B cell (primary cell): Measurements from ENCODE around the gene RAB25. TPM values are rescaled to one million over a fixed set of nuclear protein-coding genes. Genes with fewer than 3 reads are reported as not detected.

Source experiments
- ATAC-seq: fragments of 200-7000 bp; cut with Tn5 transposase; one replicate; pipeline ENCODE4 v1.10.0; 2021; ENCODE audit warnings: low read depth, mild to moderate bottlenecking, moderate number of reproducible peaks, moderate library complexity
- CTCF ChIA-PET: fragments of 350-600 bp; sonication (Branson Sonifier 250); formaldehyde crosslinking; loops from one replicate; lab custom pipeline; 2021; ENCODE audit warnings: antibody characterized with exemption, inconsistent platforms; lab: Charles Lee
- POLR2A ChIA-PET: fragments of 350-600 bp; sonication (Branson Sonifier 250); formaldehyde crosslinking; loops from one replicate; lab custom pipeline; 2021; ENCODE audit warnings: antibody characterized with exemption; lab: Charles Lee
- DNase-seq: peaks from one replicate; pipeline ENCODE4 v3.0.0; 2013
- H2AFZ ChIP-seq: 2 replicates; pipeline ENCODE4 v1.6.1; 2012; ENCODE audit warnings: mild to moderate bottlenecking, low read depth, low read length; ENCODE audit not compliant: insufficient read depth, poor library complexity, severe bottlenecking
- H3K27ac ChIP-seq, 2 donors: 1 replicate in 1 of 2; 2 replicates in 1 of 2; pipeline ENCODE4 v1.5.1; 2012 to 2013; ENCODE audit warnings: low read length in 2 of 2, mild to moderate bottlenecking in 2 of 2, moderate library complexity in 1 of 2
- H3K27me3 ChIP-seq, 4 experiments: fragments of 200-600 bp in 1 of 4; sonication (generic) in 1 of 4; replicated peaks in 1 of 4; 1 replicate in 2 of 4; 2 replicates in 2 of 4; pipeline versions ENCODE4 v1.6.1 to v1.7.0; 2013 to 2016; ENCODE audit warnings: low read length in 3 of 4, mild to moderate bottlenecking in 2 of 4, mixed read lengths in 1 of 4, moderate library complexity in 1 of 4; ENCODE audit not compliant: insufficient read depth in 4 of 4, control insufficient read depth in 3 of 4; ENCODE audit errors: control extremely low read depth in 1 of 4
- H3K36me3 ChIP-seq, 2 experiments: replicated peaks in 1 of 2; 1 replicate in 1 of 2; 2 replicates in 1 of 2; pipeline versions ENCODE4 v1.6.1 to v1.7.1; 2013; ENCODE audit warnings: low read length in 1 of 2; ENCODE audit not compliant: insufficient read depth in 2 of 2, control insufficient read depth in 1 of 2; ENCODE audit errors: control extremely low read depth in 1 of 2, extremely low read depth in 1 of 2
- H3K4me1 ChIP-seq, 2 donors: fragments of 200-600 bp in 1 of 2; sonication (generic) in 1 of 2; 1 replicate in 1 of 2; 2 replicates in 1 of 2; pipeline versions ENCODE4 v1.5.1 to v1.6.1; 2013 to 2017; ENCODE audit warnings: low read length in 2 of 2; ENCODE audit not compliant: control insufficient read depth in 2 of 2, insufficient read depth in 2 of 2
- H3K4me2 ChIP-seq: replicated peaks from 2 replicates; pipeline ENCODE3; 2012; ENCODE audit warnings: mild to moderate bottlenecking, low read depth, low read length; ENCODE audit not compliant: poor library complexity, severe bottlenecking
- H3K4me3 ChIP-seq, 5 experiments: fragments of 200-600 bp in 1 of 5; sonication (generic) in 1 of 5; 1 replicate in 3 of 5; 2 replicates in 2 of 5; pipeline versions ENCODE4 v1.5.1 to v1.7.0; 2011 to 2016; ENCODE audit warnings: low read length in 4 of 5, mild to moderate bottlenecking in 4 of 5, low read depth in 2 of 5, control low read depth in 1 of 5, moderate library complexity in 1 of 5; ENCODE audit not compliant: insufficient read depth in 1 of 5; ENCODE audit errors: control extremely low read depth in 1 of 5, extremely low read depth in 1 of 5
- H3K79me2 ChIP-seq: fragments of 200-600 bp; sonication (generic); one replicate; pipeline ENCODE4 v1.6.0; 2016; ENCODE audit warnings: low read length; ENCODE audit not compliant: control insufficient read depth, insufficient read depth
- H3K9ac ChIP-seq: fragments of 200-600 bp; sonication (generic); 2 replicates; pipeline ENCODE4 v1.6.1; 2017; ENCODE audit warnings: mild to moderate bottlenecking, low read length, moderate library complexity
- H3K9me3 ChIP-seq, 3 donors: one replicate each; pipeline versions ENCODE4 v1.6.1 to v1.7.1; 2013; ENCODE audit warnings: low read length in 2 of 3; ENCODE audit not compliant: control insufficient read depth in 2 of 3, insufficient read depth in 1 of 3; ENCODE audit errors: control extremely low read depth in 1 of 3
- H4K20me1 ChIP-seq: 2 replicates; pipeline ENCODE4 v1.6.0; 2012; ENCODE audit warnings: mild to moderate bottlenecking, low read length; ENCODE audit not compliant: insufficient read depth, control insufficient read depth, poor library complexity, severe bottlenecking
- H3K27ac Mint-ChIP-seq: one replicate; pipeline ENCODE4 v1.8.0; 2021; ENCODE audit warnings: mixed read lengths
- H3K27me3 Mint-ChIP-seq: one replicate; pipeline ENCODE4 v1.8.0; 2021; ENCODE audit warnings: mixed read lengths
- H3K4me1 Mint-ChIP-seq: one replicate; pipeline ENCODE4 v1.8.0; 2021; ENCODE audit warnings: mixed read lengths
- H3K4me3 Mint-ChIP-seq: one replicate; pipeline ENCODE4 v1.8.0; 2021; ENCODE audit warnings: mixed read lengths
- H3K9me3 Mint-ChIP-seq: one replicate; pipeline ENCODE4 v1.8.0; 2022; ENCODE audit warnings: mixed read lengths; ENCODE audit not compliant: insufficient read depth
- EZH2 ChIP-seq: IDR thresholded peaks from 2 replicates; pipeline ENCODE4 v1.6.1; 2012; ENCODE audit warnings: borderline replicate concordance, low read depth, mild to moderate bottlenecking, moderate library complexity, low read length; ENCODE audit not compliant: insufficient read depth, poor library complexity, severe bottlenecking
- WGBS: methylation state at CpG from one replicate; pipeline ENCODE4 v1.1.5; 2013; ENCODE audit warnings: missing lambda C conversion rate; ENCODE audit not compliant: insufficient coverage; 5-methylcytosine and 5-hydroxymethylcytosine counted together
- intact Hi-C: fragments of 100-400 bp; cut with micrococcal nuclease; formaldehyde crosslinking; loops from one replicate; pipeline ENCODE4 v1.10.0; 2022
- polyA plus RNA-seq: library from polyadenylated mRNA; depleted of rRNA; stranded (reverse); fragments of >200 nt; gene quantifications from 2 replicates; pipeline ENCODE4 v1.2.3, GENCODE V29; 2012
- total RNA-seq, 2 donors: library from RNA; stranded (reverse); fragments of 120-200 nt in 1 of 2; gene quantifications; 1 replicate in 1 of 2; 2 replicates in 1 of 2; pipeline versions ENCODE4 v1.2.3 to v1.2.4, GENCODE V29; 2013 to 2022
- TF ChIP-seq, protein P1 (sequence below): fragments of 200-600 bp; IDR thresholded peaks from one replicate; pipeline ENCODE4 v1.8.0; 2022; ENCODE audit warnings: antibody characterized with exemption, mild to moderate bottlenecking

RAB25 gene
- total and polyA plus RNA-seq, 2 donors (not counting 1 experiment from before 2014, with no cell fraction given), result 0.69 to 2.2 TPM

DNA sequence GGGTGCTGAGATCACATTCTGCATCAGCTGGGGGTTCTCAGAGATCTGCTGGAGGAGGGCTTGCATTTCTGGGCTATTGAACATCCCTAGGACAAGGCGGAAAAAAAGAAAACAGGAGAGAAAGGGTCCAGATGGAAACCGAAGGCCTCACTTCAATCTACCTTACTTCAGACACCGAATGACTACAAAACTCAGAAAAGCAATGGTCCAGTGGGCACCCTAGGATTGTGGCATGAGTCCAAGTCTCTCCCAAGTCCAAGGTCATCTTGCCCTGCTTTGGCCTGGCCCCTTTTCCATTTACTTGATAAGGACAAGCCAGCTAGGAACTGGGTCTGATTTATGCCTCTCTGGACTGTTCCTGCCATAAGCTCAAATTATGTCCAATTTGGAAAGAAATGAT is 18.1 kb upstream of the RAB25 start:
- Histone ChIP-seq H3K27me3 (no peaks in the 10 kb centered on the region), H3K9ac (no peak overlapping the region), H4K20me1 (no peaks in the 10 kb centered on the region), H2AFZ (no peak overlapping the region), H3K4me2 (no peak overlapping the region), H3K4me3 (no peak overlapping the region), H3K4me1 (no peaks in the 10 kb centered on the region), H3K27ac (no peak overlapping the region), H3K9me3 (no peaks in the 10 kb centered on the region), H3K79me2 (no peaks in the 10 kb centered on the region), H3K36me3 (peaks cover 1 to 28% of the 10 kb centered on the region in 2 experiments)
- ATAC-seq (no peak), DNase-seq (no peak)
- Mint-ChIP-seq H3K27me3 (no peaks in the 10 kb centered on the region), H3K4me1 (no peaks in the 10 kb centered on the region), H3K4me3 (no peak overlapping the region), H3K27ac (no peak overlapping the region), H3K9me3 (no peaks in the 10 kb centered on the region)
- WGBS, result 100% methylated on average over 3 of the region's 3 CpGs
- ChIA-PET POLR2A (no interaction called here), CTCF (no interaction called here)
- intact Hi-C loops, result no loop called here
- TF ChIP-seq, protein P1, sequence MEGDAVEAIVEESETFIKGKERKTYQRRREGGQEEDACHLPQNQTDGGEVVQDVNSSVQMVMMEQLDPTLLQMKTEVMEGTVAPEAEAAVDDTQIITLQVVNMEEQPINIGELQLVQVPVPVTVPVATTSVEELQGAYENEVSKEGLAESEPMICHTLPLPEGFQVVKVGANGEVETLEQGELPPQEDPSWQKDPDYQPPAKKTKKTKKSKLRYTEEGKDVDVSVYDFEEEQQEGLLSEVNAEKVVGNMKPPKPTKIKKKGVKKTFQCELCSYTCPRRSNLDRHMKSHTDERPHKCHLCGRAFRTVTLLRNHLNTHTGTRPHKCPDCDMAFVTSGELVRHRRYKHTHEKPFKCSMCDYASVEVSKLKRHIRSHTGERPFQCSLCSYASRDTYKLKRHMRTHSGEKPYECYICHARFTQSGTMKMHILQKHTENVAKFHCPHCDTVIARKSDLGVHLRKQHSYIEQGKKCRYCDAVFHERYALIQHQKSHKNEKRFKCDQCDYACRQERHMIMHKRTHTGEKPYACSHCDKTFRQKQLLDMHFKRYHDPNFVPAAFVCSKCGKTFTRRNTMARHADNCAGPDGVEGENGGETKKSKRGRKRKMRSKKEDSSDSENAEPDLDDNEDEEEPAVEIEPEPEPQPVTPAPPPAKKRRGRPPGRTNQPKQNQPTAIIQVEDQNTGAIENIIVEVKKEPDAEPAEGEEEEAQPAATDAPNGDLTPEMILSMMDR, result no peak
- TF ChIP-seq EZH2, result no peak

DNA sequence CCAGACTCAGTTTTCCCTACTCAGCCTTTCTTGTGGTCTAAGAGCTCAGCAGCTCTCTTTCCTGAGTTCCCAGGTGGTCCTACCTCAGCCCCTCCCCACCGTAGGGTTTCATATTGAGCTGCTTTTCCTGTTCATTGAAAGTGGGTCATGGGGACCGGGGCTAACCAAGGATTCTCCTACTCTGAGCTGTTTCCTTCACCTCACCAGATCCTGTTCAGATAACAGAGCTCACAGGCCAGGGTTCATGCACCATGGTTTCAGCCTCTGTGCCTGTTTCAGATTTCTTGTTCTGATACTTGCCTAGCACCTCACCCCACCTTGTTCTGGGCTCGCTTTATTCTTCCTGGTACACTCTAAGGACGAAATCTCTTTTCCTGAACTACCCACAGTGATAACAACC is 15.9 kb upstream of the RAB25 start:
- ChIA-PET CTCF (interaction anchor here (0.6 kb wide), 1 partner anchor 101 kb away, joined by 3 read pairs; no protein-coding TSS in a partner anchor), POLR2A (no interaction called here)
- DNase-seq (no peak), ATAC-seq (no peak)
- H3K4me3 Mint-ChIP-seq, result no peak overlapping the region
- Histone ChIP-seq H3K4me2 (no peak overlapping the region), H3K9me3 (no peaks in the 10 kb centered on the region), H3K4me1 (no peaks in the 10 kb centered on the region), H4K20me1 (no peaks in the 10 kb centered on the region), H3K79me2 (no peaks in the 10 kb centered on the region), H3K27me3 (no peaks in the 10 kb centered on the region), H3K9ac (no peak overlapping the region), H2AFZ (no peak overlapping the region), H3K27ac (no peak overlapping the region), H3K4me3 (no peak overlapping the region), H3K36me3 (peaks cover 1 to 34% of the 10 kb centered on the region in 2 experiments)
- no peaks in the 10 kb centered on the region for H3K4me1 Mint-ChIP-seq
- H3K27me3 Mint-ChIP-seq, result no peaks in the 10 kb centered on the region
- 100% methylated on average over 2 of the region's 4 CpGs for WGBS
- intact Hi-C loops, result no loop called here
- TF ChIP-seq EZH2, result no peak
- TF ChIP-seq, protein P1, result no peak
- no peaks in the 10 kb centered on the region for H3K9me3 Mint-ChIP-seq
- H3K27ac Mint-ChIP-seq, result no peak overlapping the region
